GM21737 (cell line): Measurements from ENCODE around the gene SUCLG1.
"Not testable (repeated sequence)": the region's sequence is repeated elsewhere in the genome, so short reads cannot be mapped to it uniquely, and the experiment has no call there.

ENCODE experiments used
- ATAC-seq: cut with Tn5 transposase; IDR thresholded peaks from one replicate; pipeline ENCODE4 v1.9.1; 2021; ENCODE audit warnings: mild to moderate bottlenecking, moderate library complexity; ENCODE audit not compliant: unreplicated experiment

SUCLG1 gene

DNA sequence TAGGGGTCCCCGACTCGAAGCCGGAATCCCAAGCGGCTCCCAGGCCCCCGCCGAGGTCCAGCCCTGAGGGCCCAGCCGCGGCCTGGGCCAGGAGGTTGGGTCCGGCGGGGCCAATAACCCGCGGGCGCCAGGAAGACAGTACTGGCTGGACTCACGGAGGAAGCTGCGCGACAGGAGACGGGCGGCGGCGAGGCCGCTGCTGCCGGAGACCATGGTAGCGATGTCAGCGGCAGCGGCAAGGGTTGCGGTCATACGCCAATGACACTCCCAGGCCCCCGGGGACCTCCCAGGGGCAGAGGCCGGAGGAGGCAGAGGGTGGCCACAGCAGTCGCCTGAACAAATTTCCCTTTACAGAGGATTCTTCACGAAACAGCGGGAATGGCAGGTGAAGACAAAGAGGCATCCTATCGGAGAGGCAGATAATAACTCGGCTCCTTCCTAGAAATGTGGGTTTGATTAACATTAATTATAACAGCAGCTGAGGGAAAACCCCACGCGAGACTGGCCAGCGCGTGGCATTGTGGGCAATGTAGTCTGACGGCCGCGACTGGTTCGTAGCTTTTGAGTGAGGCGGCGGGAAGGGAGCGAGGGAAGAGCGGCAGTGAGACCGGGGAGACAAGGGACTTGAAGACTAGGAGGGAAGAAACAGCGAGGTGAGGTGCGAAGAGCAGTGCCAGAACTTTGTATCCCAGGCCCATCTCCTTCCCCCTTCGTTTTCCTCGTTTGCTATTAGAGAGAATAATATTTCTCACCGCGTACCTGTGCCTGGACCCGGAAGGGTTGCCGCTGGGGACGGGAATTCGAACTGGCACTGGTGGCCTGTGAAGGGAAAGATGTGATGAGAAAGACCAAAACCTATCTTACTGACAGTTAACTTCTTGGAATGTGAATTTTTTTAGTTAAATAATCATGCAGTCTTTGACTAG is at the start of gene SUCLG1:
Gene SUCLG1 (minus strand): TSS at position 263 of the 926 bp plus-strand sequence. CDS start 11 bp downstream, at position 252.
- ATAC-seq = peak; percentile 93

GRCh38 chr2:84498150-84498799 is 39.2 kb upstream of the SUCLG1 start:
- ATAC-seq = no peak

DNA sequence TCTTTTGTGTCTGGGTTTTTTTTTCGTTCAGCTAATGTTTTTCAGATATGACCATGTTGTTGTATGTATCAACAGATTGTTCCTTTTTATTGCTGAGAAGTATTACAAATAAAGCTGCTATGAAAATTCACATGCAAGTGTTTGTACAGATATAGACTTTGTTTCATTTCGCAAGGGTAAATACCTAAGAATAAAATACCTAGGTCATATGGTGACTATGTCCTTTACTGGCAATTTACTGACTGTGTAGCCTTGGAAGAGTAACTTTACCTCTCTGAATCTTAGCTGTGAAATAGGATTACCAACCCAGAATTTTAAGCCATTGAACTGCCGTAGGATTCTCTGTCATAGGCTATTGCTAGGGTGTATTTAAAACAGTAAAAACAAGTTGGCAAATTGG is 38.2 kb upstream of the SUCLG1 start:
- no peak for ATAC-seq

- no peak for ATAC-seq
Measured at GRCh38 chr2:84496386-84496785, 37.3 kb upstream of the SUCLG1 start.

- ATAC-seq = peak; percentile 74
Measured at GRCh38 chr2:84495539-84496146, 36.6 kb upstream of the SUCLG1 start.

- no peak for ATAC-seq
Measured at GRCh38 chr2:84494070-84494469, 35.0 kb upstream of the SUCLG1 start.

DNA sequence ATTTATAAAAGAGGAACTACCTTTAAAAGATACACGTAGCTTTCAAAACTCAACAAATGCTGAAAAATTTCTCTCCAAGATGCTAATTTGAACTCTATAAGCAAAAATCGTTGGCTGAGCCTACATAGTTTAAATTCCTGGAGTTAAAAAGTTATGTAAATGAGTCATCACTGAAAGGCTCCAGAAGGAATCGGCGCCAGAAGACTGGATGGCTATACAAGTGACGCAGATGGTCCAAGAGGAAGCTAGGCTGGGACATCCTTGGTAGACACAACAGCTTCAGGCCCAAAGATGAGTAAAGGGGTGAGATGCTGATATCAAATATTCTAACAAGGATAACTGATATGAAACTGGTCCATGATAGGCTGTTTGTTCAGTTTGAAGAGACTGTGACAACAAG is 34.4 kb upstream of the SUCLG1 start:
- ATAC-seq = no peak

GRCh38 chr2:84492571-84492970 is 33.5 kb upstream of the SUCLG1 start:
- no peak for ATAC-seq

GRCh38 chr2:84491741-84492140 is 32.7 kb upstream of the SUCLG1 start:
- no peak for ATAC-seq

- ATAC-seq = no peak
Measured at GRCh38 chr2:84491256-84491655, 32.2 kb upstream of the SUCLG1 start.

DNA sequence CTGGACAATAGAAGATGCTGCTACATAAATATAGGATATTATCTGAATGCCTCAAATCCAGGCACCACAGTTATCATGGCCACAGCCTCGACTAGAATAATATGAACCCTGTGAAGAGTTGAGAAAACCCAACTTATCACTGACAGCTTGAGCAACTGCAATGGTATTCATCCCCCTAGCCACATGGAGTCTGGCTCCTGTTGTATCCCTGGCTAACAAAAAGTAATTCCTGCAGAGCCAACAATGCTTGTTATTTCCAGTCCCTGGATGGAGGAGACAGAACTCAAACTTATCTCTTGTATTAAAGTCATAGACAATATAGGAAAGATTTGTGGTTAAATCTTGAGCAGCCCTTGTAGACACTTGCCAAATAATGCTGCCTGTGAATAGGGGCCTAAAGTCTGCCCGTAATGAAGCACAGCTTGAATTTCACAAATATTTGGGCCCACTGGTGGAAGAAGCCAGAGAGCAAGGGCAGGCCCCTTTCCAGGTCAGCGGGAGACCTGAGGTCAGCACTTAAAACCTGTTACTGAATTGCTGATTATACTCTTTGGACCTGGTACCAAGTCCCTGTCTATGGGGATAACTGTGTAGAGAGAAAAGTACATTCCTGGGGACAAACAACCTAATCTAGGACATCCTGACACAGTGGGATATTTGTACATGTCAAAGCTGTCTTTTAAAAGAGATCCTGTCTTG is 28.4 kb upstream of the SUCLG1 start:
- no peak for ATAC-seq

DNA sequence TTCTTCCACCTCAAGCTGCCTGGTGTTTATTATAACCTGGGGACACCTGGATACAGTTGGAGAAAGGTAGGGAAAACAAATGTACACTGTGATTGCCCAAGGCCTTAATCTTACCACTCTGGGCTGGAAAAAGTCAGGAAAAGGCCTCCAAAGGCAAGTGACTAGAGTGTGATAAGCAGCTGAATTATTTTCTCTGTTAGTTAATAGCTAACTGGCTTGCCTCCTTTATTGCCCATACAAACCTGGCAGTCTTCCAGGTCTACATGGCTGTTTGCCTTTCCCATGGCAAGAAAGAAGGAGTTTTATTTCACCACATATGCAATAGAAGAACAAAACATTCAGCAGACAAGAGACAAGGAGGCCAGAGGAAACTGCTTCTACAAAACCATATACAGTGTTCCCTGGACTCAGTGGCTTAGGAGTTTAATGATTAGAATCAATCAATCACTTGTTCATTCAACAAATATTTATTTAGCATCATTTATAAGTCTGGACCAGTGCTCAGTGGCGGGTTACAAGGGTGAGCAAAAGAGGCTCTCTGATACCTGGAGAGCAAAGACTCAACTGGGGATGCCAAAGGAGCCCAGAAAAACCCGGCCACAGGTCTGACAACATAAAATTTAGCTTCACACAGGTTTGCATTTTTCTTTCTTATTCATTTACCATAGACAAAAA is 27.5 kb upstream of the SUCLG1 start:
- ATAC-seq = no peak

DNA sequence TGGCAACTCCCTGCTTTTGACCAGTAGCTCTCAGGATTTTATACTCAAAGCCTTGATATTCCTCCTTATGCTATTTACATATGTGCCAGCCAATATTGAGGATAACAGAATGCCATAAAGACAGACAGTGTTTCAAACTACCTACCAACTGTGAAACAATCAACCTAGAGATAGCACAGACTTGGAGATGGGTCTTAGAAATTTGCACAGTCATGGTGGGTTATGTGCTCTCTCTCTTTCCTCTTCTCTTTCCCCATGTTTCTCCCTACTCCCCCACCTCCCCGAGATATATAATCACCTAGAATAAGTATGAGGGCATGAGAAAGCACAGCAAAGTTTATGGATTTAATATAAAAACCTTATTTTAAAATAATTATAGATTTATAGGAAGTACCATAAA is 24.2 kb upstream of the SUCLG1 start:
- no peak for ATAC-seq

DNA sequence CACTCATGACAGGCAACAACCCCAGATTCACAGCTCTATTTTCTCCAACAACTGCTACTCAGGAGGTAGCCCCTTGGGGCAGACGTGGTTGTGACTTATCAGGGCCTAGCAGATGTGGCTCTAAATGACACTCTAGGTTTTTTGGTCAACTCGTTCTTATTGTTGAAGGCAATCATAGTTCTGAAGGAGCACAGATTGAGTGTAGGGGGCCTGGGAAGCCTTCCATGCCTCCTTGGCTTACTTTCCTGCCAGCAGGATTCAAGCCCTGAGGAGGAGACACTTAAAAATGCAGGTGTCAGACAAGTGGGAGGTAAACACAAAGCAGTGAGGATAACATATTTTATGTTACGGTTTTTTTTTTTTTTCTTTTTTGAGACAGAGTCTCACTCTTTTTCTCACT is 23.5 kb upstream of the SUCLG1 start:
- no peak for ATAC-seq

DNA sequence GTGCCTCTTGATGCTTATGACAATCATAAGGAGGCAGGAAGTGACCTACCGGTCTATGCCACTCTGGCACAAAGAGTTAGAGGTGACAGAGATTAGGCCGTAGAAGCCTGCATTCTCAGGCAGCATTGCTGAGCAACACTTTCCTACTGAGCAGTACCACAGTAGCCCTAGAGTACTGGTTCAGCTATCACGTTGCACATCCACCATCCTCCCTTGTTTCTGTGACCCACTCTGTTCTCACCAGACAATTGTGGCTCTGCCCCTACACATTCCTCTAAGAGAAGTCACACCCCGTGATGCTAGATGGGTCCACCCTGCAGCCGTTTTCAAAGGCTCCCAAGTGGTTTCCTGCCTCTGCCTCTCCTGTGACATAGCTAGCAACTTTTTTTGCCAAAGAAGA is 22.6 kb upstream of the SUCLG1 start:
- ATAC-seq = no peak

- ATAC-seq = no peak
Measured at GRCh38 chr2:84478867-84479266, 19.8 kb upstream of the SUCLG1 start.

GRCh38 chr2:84477886-84478285 is 18.8 kb upstream of the SUCLG1 start:
- no peak for ATAC-seq

DNA sequence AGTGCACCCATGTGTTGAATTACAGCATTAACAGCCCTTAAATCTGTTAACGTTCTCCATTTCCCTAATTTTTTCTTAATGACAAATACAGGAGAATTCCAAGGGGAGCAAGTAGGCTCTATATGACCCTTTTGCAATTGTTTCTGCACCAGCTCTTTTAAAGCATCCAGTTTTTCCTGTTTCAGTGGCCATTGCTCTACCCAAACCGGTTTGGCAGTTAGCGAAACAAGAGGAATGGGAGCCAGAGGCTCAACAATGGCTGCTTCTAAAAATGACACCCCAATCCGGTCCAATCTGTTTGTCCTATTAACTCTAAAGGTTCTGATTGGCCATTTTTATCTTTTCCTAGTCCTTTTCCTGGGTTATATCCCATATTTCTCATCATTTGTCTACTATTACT is 15.1 kb upstream of the SUCLG1 start:
- no peak for ATAC-seq

- no peak for ATAC-seq
Measured at GRCh38 chr2:84472856-84473565, 13.9 kb upstream of the SUCLG1 start.

GRCh38 chr2:84472423-84472822 is 13.3 kb upstream of the SUCLG1 start:
- ATAC-seq = not testable (repeated sequence)
